ENCODE measurements around the gene OR10H1. TPM values are rescaled to one million over a fixed set of nuclear protein-coding genes. Genes with fewer than 3 reads are reported as not detected.

The OR10H1 gene
- total RNA-seq, 1 donor, result not detected

- peaks cover 63% of the 10 kb centered on the region for H3K27me3 ChIP-seq (ENCODE audit: insufficient read depth, low read length)
- no peaks in the 10 kb centered on the region for H3K9me3 ChIP-seq (ENCODE audit: low read depth, low read length)
- H3K4me1 ChIP-seq (ENCODE audit: insufficient read depth, low read length), result no peaks in the 10 kb centered on the region
- no peak overlapping the region for H3K4me3 ChIP-seq (ENCODE audit: low read length)
Measured at GRCh38 chr19:15758379-15758778, 57.1 kb downstream of the OR10H1 start.

Other genes starting within 250 kb of the OR10H1 start
- gene CYP4F8, start 200.4 kb downstream of the OR10H1 start, total RNA-seq, result under 0.01 TPM
- gene CYP4F3, start 174.8 kb downstream of the OR10H1 start, total RNA-seq, result 0.52 TPM
- 0.42 TPM for gene CYP4F12, start 142.6 kb downstream of the OR10H1 start, total RNA-seq
- not detected for gene OR10H2, start 87.6 kb downstream of the OR10H1 start, total RNA-seq
- gene OR10H3, start 77.7 kb downstream of the OR10H1 start, total RNA-seq, result not detected
- gene OR10H5, start 28.0 kb downstream of the OR10H1 start, total RNA-seq, result under 0.01 TPM
- not detected for gene CYP4F2, start 82.4 kb upstream of the OR10H1 start, total RNA-seq
- not detected for gene CYP4F11, start 118.9 kb upstream of the OR10H1 start, total RNA-seq
- not detected for gene OR10H4, start 133.3 kb upstream of the OR10H1 start, total RNA-seq

All from mononuclear cell (primary cell).